ENCODE measurements around the gene TRAFD1.
"Not testable (repeated sequence)": the region's sequence is repeated elsewhere in the genome, so short reads cannot be mapped to it uniquely, and the experiment has no call there.

The TRAFD1 gene, protein sequence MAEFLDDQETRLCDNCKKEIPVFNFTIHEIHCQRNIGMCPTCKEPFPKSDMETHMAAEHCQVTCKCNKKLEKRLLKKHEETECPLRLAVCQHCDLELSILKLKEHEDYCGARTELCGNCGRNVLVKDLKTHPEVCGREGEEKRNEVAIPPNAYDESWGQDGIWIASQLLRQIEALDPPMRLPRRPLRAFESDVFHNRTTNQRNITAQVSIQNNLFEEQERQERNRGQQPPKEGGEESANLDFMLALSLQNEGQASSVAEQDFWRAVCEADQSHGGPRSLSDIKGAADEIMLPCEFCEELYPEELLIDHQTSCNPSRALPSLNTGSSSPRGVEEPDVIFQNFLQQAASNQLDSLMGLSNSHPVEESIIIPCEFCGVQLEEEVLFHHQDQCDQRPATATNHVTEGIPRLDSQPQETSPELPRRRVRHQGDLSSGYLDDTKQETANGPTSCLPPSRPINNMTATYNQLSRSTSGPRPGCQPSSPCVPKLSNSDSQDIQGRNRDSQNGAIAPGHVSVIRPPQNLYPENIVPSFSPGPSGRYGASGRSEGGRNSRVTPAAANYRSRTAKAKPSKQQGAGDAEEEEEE

DNA sequence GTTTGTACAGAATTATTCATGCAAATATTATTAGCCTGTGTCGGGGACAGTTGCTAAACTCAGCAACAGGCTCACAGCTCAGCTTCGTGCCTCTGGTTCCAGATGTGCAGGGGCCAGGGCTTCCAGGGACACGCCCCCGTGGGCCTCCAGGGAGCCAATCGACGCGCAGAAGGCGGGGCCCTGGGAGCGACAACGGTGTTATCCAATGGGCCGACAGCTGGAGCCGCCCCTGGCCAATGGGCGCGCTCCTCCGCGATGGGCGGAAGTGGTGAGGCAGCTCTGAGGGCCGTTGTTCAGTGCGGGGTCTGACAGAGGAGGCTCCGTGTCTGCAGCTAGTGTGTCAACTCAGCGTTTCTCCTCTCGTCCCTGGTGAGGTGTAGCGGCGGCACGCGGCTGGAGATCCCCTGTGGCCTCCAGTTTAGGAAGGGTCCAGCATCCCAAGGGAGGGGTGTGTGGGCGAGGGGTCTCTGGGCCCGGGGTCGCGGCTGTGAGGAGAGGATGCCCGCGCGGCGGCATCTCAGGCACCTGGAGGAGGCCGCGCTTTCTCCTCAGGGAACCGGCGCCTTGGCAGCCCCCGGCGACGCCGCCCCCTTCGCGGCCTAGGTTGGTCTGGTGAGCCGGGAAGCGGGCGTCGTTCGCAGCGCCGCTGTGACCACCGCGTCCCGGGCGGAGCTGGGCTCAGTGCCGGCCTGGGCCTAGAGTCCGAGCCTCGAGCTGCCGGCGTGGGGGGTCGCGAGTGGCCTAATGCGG, at the start of gene TRAFD1:
TRAFD1 (plus strand) TSS at position 311 of the 750 bp plus-strand sequence. CDS start 4,963 bp downstream, outside the sequence.
- DNase-seq (ENCODE audit: low spot score): peak; percentile 97

- DNase-seq (ENCODE audit: low spot score): no peak
These were observed 38.1 kb upstream of the TRAFD1 start for GRCh38 chr12:112087055-112087850.

DNA sequence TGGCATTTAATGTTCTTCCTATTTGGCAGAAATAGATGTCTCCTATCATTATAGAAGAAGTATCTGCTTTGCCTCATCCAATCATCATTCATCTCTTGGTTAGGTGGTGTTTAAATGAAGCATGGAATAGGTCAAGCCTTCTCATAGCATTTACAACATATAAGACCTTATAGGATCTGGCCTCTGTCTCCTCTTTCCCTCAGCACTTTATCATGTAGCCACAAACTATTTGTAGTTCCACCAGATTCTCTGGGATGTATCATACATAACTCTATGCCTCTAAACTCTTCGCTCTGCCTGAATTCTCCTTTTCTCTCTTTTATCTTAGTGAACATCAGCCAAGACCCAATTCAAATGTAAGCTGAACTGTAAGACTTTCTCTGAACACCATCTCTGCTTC, 37.5 kb upstream of the TRAFD1 start:
- no peak for DNase-seq (ENCODE audit: low spot score)

- no peak for DNase-seq (ENCODE audit: low spot score)
These were observed 33.8 kb upstream of the TRAFD1 start for GRCh38 chr12:112091563-112091962.

GRCh38 chr12:112096070-112096469, 29.3 kb upstream of the TRAFD1 start:
- DNase-seq (ENCODE audit: low spot score): peak; percentile 48

- DNase-seq (ENCODE audit: low spot score): no peak
These were observed 28.7 kb upstream of the TRAFD1 start for GRCh38 chr12:112096667-112097066.

DNA sequence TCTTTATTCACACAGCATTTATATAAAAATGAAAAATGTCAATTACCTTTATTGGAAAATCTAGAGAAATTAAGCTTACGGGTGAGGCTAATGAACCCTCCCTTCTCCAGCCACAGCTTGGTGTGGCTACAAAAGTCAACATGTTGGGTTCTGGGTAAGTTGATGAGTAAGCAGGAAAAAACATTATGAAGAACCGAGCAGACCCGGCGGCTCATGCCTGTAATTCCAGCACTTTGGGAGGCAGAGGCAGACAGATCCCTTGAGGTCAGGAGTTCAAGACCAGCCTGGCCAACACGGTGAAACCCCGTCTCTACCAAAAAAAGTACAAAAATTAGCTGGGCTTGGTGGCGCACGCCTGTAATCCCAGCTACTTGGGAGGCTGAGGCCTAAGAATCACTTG, 27.7 kb upstream of the TRAFD1 start:
- no peak for DNase-seq (ENCODE audit: low spot score)

DNA sequence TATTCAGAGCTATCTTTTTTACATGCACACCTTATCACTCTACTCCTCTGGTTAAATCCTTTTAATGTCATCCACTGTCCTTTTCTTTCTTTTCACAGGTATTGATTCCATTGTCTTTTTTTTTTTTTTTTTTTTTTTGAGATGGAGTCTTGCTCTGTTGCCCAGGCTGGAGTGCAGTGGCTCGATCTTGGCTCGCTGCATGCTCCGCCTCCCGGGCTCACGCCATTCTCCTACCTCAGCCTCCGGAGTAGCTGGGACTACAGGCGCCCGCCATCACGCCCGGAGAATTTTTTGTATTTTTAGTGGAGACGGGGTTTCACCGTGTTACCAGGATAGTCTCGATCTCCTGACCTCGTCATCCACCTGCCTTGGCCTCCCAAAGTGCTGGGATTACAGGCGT, 24.9 kb upstream of the TRAFD1 start:
- not testable (repeated sequence) for DNase-seq (ENCODE audit: low spot score)

GRCh38 chr12:112102127-112102526, 23.2 kb upstream of the TRAFD1 start:
- no peak for DNase-seq (ENCODE audit: low spot score)

DNA sequence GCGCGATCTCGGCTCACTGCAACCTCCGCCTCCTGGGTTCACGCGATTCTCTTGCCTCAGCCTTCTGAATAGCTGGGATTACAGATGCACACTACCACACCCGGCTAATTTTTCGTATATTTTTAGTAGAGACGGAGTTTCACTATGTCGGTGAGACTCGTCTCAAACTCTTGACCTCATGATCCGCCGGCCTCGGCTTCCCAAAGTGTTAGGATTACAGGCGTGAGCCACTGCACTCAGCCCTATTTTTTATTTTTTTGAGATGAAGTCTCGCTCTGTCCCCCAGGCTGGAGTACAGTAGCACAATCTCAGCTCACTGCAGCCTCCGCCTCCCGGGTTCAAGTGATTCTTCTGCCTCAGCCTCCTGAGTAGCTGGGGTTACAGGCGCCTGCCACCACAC, 22.6 kb upstream of the TRAFD1 start:
- DNase-seq (ENCODE audit: low spot score): not testable (repeated sequence)

DNA sequence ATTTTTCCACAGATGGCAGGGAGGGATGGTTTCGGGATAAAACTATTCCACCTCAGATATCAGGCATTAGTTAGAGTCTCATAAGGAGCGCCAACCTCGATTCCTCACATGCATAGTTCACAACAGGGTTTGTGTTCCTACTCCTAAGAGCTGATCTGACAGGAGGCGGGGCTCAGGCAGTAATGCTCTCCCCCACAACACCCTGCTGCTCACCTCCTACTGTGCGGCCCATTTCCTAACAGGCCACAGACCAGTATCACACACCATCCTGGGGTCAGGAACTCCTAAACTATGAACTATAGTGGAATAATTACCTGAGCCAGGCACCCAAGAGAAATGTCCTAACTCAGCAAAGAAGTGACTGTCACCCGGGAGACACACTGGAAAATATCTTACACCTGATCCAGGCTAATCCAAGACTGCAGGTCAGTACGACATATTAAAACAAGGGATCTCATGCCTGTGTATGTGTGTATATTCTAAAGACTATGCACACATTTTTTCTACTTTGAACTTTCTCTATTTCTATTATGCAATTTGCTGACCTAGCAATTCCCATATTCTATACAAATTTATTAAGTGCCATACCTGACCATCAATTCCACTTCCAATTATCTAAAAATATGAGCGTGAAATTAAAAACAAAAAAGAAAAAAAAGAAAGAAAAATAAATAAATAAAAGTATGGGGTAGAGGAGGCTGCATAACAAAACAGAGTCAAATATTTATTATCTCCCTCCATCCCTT, 21.4 kb upstream of the TRAFD1 start:
- DNase-seq (ENCODE audit: low spot score): no peak

- DNase-seq (ENCODE audit: low spot score): no peak
These were observed 19.5 kb upstream of the TRAFD1 start for GRCh38 chr12:112105891-112106290.

GRCh38 chr12:112107306-112108201, 17.8 kb upstream of the TRAFD1 start:
- peak; percentile 37 for DNase-seq (ENCODE audit: low spot score)

GRCh38 chr12:112108202-112109079, 16.9 kb upstream of the TRAFD1 start, which contains the start of gene NAA25:
NAA25 (minus strand) TSS chr12:112108783; CDS start chr12:112108773, 10 bp downstream.
- DNase-seq (ENCODE audit: low spot score): peak; percentile 90

- DNase-seq (ENCODE audit: low spot score): not testable (repeated sequence)
These were observed 14.3 kb upstream of the TRAFD1 start for GRCh38 chr12:112110787-112111662.

DNA sequence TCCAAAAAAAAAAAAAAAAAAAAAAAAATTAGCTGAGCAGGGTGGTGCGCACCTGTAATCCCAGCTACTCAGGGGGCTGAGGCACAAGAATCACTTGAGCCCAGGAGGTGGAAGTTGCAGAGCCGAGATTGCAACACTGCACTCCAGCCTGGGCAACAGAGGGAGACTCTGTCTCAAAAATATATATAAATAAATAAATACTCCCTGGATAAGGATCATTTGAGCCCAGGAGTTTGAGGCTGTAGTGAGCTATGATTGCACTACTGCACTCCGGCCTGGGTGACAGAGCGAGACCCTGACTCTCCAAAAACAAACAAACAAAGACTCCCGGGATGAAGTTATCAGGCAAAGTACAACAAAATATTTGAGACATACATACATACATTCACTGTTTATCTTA, 13.4 kb upstream of the TRAFD1 start:
- DNase-seq (ENCODE audit: low spot score): peak; percentile 51

DNA sequence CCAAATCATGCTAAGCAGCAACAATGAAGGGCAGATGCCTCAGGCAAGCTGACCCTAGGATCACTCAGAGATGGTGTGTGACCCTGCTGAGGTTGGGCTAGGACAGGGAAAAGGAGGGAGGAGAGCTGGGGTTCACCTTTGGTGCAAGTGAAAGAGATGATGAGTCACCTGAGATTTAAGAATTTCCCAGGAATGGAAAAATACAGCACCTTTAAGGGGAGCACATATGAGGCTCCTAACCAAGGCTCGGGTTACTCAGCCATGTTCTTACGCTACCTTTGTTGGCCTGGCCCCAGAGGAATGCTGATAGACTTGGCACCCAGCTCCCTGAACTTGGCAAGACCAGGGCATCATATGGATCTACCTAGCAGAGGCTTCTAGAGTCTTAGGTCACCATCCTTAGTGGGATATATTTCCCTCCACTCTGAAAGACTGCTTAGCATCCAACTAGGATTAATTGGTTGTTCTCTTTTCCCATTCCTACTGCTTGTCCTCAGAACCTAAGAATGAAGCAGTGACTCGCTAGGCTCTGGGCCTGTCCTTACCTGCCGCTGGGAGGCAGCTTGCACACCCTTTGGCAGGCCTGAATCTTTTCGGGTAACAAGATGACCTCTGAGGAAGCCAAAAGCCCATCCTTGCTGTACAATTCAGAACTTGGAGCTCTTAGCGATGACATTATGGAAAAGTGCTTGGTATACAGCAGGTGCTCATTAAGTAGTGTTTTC, 12.8 kb upstream of the TRAFD1 start:
- DNase-seq (ENCODE audit: low spot score): no peak

Data from pons (tissue), 1 donor.